Measurements from ENCODE around the gene CLEC3B. TPM values are rescaled to one million over a fixed set of nuclear protein-coding genes. Genes with fewer than 3 reads are reported as not detected.

The CLEC3B gene
- polyA plus RNA-seq, 5 donors, result 101 to 194 (median 110) TPM

GRCh38 chr3:45001738-45002137 lies 24.4 kb upstream of the CLEC3B start:
- DNase-seq, result no peak

DNA sequence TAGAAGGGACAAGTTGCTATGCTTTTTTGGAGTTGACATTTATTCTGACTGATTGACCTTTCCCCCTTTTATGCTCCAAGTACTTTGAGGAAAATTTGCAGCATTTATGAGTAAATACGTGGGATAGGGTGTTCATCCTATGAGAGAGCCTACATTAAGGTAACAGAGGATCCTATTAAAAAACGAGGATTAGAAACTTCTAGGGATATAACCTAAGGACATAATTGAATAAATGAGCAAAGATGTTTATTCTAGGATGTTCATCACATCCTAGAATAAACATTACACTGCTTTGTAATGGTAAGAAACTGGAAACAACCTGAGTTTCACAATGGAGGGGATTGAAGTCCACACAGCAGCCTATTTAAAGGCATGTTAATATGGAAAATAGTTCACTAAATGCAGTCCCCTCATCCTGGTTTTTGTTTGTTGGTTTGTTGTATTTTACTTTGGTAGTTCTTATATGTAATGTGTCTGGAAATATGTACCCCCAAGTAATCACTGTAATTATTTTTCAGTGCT lies 23.9 kb upstream of the CLEC3B start:
- DNase-seq, result no peak

GRCh38 chr3:45002720-45003119 lies 23.4 kb upstream of the CLEC3B start:
- DNase-seq, result no peak

DNA sequence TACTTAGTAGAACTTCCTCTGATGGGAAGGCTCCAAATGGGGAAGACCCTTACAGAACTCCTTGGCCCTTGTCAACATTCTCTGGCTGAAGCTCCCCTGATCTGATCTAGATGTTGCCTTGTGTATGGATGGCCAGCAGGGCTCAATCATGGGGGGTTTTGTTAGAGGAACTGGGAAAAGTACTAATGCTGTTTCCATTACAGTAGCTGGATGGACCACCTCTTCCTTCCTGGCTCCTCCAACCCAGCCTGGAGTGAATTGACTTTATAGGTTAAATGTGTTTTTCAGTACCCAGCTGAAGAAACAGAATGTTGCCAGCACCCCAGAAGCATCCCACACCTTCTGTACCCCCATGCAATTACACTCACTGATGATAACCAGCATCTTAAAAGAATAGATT lies 22.7 kb upstream of the CLEC3B start:
- no peak for DNase-seq

DNA sequence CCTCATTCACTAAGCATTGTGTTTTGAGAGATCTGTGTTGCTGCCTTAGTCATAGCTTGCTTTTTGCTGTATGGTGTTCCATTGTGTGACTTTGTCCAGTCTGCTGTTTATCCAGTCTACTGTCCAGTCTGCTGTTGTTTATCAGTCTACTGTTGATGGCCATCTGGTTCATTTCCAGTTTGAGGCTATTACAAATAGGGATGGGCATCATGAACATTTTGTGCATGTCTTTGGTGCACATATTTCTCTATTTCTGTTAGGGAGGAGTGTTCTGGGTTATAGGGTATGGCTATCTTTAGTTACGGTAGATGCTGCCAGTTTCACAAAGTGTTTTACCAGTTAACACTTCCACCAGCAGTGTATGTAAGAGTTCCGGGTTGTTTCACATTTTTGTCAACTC lies 22.2 kb upstream of the CLEC3B start:
- DNase-seq, result no peak

DNA sequence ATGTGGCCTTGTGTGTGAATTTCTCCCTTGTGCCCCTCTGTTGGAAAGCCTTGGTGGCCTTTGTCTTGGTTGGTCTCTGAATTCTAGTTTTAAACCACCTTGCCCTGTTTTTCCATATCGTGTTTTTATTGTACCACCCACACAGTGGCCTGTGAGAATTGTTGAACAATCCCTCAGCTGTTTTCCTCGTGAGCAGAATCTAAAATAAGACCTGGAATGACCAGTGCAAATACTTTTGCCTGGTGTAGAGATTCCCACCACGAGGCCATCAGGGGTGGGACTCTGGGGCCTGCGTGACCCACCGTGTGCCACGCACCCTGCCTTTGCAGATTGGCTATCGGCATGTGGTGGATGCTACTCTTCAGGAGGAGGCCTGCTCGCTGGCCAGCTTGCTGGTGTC lies 19.0 kb upstream of the CLEC3B start:
- DNase-seq, result no peak

- no peak for DNase-seq
Measured at GRCh38 chr3:45008117-45008516, 18.0 kb upstream of the CLEC3B start.

- DNase-seq, result no peak
Measured at GRCh38 chr3:45009868-45010267, 16.2 kb upstream of the CLEC3B start.

DNA sequence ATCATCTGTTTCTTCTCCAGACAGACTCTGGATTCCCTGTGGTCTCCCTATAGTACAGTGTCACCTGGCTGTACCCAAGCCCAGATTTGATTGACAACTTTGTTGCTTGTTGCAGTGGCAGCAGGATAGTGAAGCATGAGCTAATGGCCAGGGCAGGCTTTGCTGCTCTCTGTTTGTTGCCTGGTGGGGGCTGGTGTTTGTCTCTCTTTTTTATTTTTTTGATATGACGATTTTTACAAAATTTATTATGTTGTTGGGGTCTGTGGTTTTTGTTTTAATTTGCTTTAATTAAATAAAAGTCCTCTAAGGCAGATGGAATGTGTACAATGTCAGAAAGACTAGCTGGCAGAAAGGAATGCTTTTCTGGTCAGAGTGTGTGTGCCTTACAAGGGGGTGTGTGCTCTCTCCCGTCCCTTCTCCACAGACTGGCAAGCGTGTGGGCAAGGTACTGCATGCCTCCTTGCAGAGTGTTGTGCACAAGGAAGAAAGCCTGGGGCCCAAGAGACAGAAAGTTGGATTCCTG lies 15.2 kb upstream of the CLEC3B start:
- no peak for DNase-seq

DNA sequence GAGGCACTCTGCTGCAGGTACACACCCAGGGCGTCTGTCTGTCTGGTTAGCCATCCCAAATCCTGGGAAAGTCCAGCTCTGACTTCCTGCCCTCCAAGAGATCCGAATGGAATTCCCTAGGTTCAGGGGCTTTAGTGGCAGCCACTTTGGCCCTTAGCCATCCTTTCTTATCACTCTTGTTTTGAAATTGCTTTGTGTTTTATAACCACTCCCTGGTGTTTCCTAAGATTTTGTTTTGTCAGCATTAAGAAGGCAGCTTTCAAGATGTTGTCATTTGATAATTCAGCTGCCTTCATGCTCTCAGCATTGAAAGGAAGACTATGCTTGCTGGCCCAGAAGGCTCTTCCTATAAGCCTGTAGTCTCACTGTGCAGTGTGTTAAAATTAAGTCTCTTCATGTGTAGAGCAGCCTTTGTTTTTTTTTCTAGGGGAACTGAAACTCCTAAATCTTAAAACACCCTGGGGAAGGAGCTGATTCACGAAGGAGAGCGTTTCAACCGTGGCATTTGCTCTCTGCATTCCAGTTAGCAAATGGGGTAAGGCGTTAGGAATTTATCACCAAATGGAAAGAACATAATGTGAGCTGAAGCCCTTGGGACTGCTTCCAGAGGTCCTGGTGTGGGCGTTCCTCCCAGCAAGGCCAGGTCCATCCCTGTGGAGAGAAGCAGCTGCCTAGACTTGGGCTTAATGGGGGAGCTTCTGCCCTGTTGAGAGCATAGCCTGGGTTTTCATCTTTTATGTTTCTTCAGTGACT lies 14.2 kb upstream of the CLEC3B start:
- peak; percentile 56 to 64 for DNase-seq

DNA sequence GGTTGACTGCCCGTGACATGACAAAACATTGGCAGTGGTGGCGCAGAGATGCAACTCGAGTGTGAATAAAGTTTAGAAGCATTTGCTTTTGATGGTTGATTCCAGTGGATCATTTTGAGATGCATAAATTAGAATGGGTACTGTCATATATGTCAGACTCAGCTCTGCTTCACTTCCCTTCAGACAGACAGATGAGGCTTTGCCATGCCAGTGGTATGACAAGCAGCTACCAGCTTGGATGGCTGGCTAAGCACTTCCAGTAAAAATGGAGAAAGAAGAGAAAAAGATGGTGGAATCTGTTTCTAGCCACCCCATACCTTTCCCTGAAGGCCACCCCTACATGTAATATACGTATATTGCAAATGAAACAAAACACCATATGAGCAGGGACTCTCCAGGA lies 13.5 kb upstream of the CLEC3B start:
- no peak for DNase-seq

GRCh38 chr3:45016916-45017315 lies 9.2 kb upstream of the CLEC3B start:
- DNase-seq, result no peak

- no peak for DNase-seq
Measured at GRCh38 chr3:45017821-45018220, 8.3 kb upstream of the CLEC3B start.

- no peak for DNase-seq
Measured at GRCh38 chr3:45020534-45020933, 5.6 kb upstream of the CLEC3B start.

GRCh38 chr3:45021524-45022297 lies 4.4 kb upstream of the CLEC3B start:
- no peak for DNase-seq

DNA sequence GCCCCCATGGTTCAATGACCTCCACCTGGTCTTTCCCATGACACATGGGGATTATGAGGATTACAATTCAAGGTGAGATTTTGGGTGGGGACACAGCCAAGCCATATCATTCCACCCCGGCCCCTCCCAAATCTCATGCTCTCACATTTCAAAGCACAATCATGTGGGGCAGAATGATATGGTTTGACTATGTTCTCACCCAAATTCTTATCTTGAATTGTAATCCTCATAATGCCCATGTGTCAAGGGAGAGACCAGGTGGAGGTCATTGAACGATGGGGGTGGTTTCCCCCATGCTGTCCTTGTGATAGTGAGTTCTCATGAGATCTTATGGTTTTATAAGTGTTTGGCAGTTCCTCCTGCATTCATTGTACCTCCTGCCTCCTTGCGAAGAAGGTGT lies 2.4 kb upstream of the CLEC3B start:
- no peak for DNase-seq

DNA sequence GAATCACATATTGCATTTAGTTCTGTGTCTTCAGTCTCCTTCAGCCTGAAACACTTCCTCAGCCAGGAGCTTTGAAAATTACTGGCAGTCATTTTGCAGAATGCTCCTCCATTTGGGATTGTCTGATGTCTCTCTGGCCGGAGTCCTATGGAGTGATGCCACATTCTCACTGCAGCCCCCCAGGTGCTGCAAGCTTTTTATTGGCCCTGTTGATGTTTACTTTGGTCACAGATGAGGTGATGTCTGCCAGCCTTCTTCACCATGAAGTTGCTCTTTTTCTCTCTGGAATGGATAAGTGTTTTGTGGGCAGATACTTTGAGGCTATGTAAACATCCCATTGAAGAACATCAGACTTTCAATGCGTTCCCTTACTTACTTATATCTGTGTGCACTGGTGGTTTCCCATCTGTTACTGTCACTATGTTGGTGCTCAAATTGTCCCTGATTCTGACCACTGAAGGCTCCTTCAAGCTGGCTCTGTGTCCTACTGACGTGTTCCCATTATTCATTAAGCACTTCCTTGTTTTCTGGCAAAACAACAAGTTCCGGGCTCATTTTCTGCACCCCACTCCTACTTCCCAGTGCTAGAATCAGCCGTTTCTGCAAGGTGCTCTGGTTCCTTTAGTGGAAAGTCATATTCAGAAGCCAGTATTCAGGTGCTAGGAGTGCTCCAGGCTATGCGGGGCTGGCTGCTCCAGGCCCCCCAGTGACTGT lies 1.4 kb upstream of the CLEC3B start:
- no peak for DNase-seq

DNA sequence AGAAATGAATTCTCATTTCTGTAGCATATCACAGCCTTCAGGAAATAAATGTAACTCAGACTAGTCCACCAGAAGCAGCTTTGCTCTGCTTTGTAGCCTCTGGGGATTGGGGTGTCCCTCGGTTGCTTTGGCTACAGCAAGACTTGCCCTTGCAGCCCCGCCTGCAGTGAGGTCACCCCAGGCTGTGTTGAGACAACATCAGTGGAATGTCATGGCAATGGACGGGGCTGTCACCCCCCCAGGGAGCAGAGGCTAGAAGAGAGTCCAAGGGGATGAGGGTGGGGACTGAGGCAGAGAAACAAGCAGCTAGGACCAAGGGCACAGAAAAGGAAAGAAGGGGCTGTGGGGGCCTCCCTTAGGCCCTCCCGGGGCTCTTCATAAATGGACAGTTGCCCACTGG lies 854 bp downstream of the CLEC3B start:
- peak in 1 of 2 donors; percentile 55 for DNase-seq

- no peak for DNase-seq
Measured at GRCh38 chr3:45027441-45027840, 1.3 kb downstream of the CLEC3B start.

GRCh38 chr3:45029216-45029615 lies 3.1 kb downstream of the CLEC3B start:
- DNase-seq, result no peak

- DNase-seq, result no peak
Measured at GRCh38 chr3:45029661-45030060, 3.6 kb downstream of the CLEC3B start.

DNA sequence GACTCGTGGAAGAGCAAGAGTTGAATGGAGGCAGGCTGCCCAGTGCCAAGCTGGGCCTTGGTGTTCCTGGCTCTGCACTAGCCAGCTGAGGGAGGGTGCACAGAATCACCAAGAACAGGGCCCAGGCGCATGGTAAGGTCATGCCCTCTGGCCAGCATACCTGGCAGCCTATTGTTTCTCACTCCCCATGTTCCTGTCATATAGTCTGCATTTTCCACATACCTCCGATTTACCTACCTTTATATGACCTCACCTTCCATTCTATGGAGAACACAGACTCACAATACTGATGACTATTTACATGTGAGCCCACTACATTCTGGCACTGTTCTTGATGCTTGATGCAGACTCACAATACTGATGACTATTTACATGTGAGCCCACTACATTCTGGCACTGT lies 5.4 kb downstream of the CLEC3B start:
- DNase-seq, result no peak

Measured in right lung (tissue), 5 donors.